Keratinocyte (primary cell): ENCODE results near the gene POLDIP2. TPM values are rescaled to one million over a fixed set of nuclear protein-coding genes. Genes with fewer than 3 reads are reported as not detected.

ENCODE experiments used
- DNase-seq: peaks from one replicate; pipeline ENCODE4 v3.0.0-alpha.2; 2011; ENCODE audit warnings: low read depth, missing footprints, low spot score
- FAIRE-seq: peaks from 2 replicates; lab custom pipeline; 2011; peaks lifted over from hg19 to GRCh38; lab: Jason Lieb, UNC
- H2AFZ ChIP-seq: 2 replicates; pipeline ENCODE4 v1.6.0; 2012; ENCODE audit warnings: low read length, control low read depth, inconsistent platforms; ENCODE audit not compliant: control insufficient read depth
- H3K27ac ChIP-seq: 2 replicates; pipeline ENCODE4 v1.5.1; 2011; ENCODE audit warnings: low read length; ENCODE audit not compliant: control insufficient read depth, insufficient read depth
- H3K27me3 ChIP-seq: 3 replicates; pipeline ENCODE4 v1.6.0; 2011; ENCODE audit warnings: low read length; ENCODE audit not compliant: control insufficient read depth, insufficient read depth; ENCODE audit errors: extremely low read depth
- H3K36me3 ChIP-seq, 2 experiments: 2 replicates in 1 of 2; 3 replicates in 1 of 2; pipeline ENCODE4 v1.5.1; 2011; ENCODE audit warnings: low read length in 2 of 2, mild to moderate bottlenecking in 1 of 2; ENCODE audit not compliant: control insufficient read depth in 2 of 2, insufficient read depth in 2 of 2; ENCODE audit errors: extremely low read depth in 1 of 2
- H3K4me1 ChIP-seq: 3 replicates; pipeline ENCODE4 v1.5.1; 2011; ENCODE audit warnings: low read length; ENCODE audit not compliant: control insufficient read depth, insufficient read depth; ENCODE audit errors: extremely low read depth
- H3K4me2 ChIP-seq: 3 replicates; pipeline ENCODE4 v1.6.0; 2011; ENCODE audit warnings: low read depth, low read length; ENCODE audit not compliant: control insufficient read depth, insufficient read depth; ENCODE audit errors: extremely low read depth
- H3K4me3 ChIP-seq, 3 experiments: fragments of 200-600 bp in 1 of 3; sonication (generic) in 1 of 3; 2 replicates in 2 of 3; 3 replicates in 1 of 3; pipeline ENCODE4 v1.5.1; 2011 to 2016; ENCODE audit warnings: low read length in 3 of 3, mild to moderate bottlenecking in 3 of 3, control low read depth in 2 of 3, inconsistent platforms in 1 of 3, low read depth in 1 of 3, mixed read lengths in 1 of 3, mixed run types in 1 of 3, moderate library complexity in 1 of 3; ENCODE audit not compliant: control insufficient read depth in 2 of 3, insufficient read depth in 2 of 3; ENCODE audit errors: extremely low read depth in 1 of 3
- H3K79me2 ChIP-seq: 2 replicates; pipeline ENCODE4 v1.6.0; 2012; ENCODE audit warnings: low read length; ENCODE audit not compliant: control insufficient read depth, insufficient read depth
- H3K9ac ChIP-seq: 3 replicates; pipeline ENCODE4 v1.6.0; 2011; ENCODE audit warnings: low read length; ENCODE audit not compliant: control insufficient read depth, insufficient read depth; ENCODE audit errors: extremely low read depth
- H3K9me1 ChIP-seq: 3 replicates; pipeline ENCODE4 v1.6.0; 2011; ENCODE audit warnings: low read length; ENCODE audit not compliant: control insufficient read depth, insufficient read depth; ENCODE audit errors: extremely low read depth
- H3K9me3 ChIP-seq: 2 replicates; pipeline ENCODE4 v1.5.1; 2012; ENCODE audit warnings: low read depth, low read length; ENCODE audit not compliant: control insufficient read depth
- H4K20me1 ChIP-seq: 3 replicates; pipeline ENCODE4 v1.6.0; 2011; ENCODE audit warnings: low read length; ENCODE audit not compliant: control insufficient read depth, insufficient read depth; ENCODE audit errors: extremely low read depth
- EZH2 ChIP-seq: IDR thresholded peaks from one replicate; pipeline ENCODE4 v1.6.1; 2012; ENCODE audit warnings: inconsistent platforms, mild to moderate bottlenecking, low read length, moderate library complexity
- dilution Hi-C: fragments of 300-500 bp; cut with MboI; formaldehyde crosslinking; loops from one replicate; pipeline ENCODE4 v1.7.0; 2020; ENCODE audit warnings: low sequenced_read_pairs; ENCODE audit not compliant: extremely low pct_ligation_motif_present
- polyA plus RNA-seq, 5 experiments: library from polyadenylated mRNA; depleted of rRNA in 3 of 5; stranded (reverse) in 3 of 5; stranded (forward) in 1 of 5; unstranded in 1 of 5; fragments of >200 nt; gene quantifications; 1 replicate in 1 of 5; 2 replicates in 3 of 5; 3 replicates in 1 of 5; pipeline versions ENCODE4 v1.2.1 to v1.2.3, GENCODE V29; 2011 to 2012; ENCODE audit warnings: missing spikeins in 2 of 5, low read depth in 1 of 5, low replicate concordance in 1 of 5
- TF ChIP-seq, protein P1 (sequence below), 3 experiments: IDR thresholded peaks in 1 of 3; conservative IDR thresholded peaks in 1 of 3; optimal IDR thresholded peaks in 1 of 3; 2 replicates in 2 of 3; 3 replicates in 1 of 3; pipeline versions ENCODE3 to v1.5.1; 2011; ENCODE audit warnings: low read length in 3 of 3, mild to moderate bottlenecking in 3 of 3, moderate library complexity in 2 of 3, control low read depth in 1 of 3, inconsistent platforms in 1 of 3; ENCODE audit not compliant: insufficient read depth in 2 of 3; ENCODE audit errors: extremely low read depth in 1 of 3

The POLDIP2 gene
- polyA plus RNA-seq, 1 donor (not counting 4 experiments of a cell fraction or from before 2014, with no cell fraction given), result 90.2 TPM

DNA sequence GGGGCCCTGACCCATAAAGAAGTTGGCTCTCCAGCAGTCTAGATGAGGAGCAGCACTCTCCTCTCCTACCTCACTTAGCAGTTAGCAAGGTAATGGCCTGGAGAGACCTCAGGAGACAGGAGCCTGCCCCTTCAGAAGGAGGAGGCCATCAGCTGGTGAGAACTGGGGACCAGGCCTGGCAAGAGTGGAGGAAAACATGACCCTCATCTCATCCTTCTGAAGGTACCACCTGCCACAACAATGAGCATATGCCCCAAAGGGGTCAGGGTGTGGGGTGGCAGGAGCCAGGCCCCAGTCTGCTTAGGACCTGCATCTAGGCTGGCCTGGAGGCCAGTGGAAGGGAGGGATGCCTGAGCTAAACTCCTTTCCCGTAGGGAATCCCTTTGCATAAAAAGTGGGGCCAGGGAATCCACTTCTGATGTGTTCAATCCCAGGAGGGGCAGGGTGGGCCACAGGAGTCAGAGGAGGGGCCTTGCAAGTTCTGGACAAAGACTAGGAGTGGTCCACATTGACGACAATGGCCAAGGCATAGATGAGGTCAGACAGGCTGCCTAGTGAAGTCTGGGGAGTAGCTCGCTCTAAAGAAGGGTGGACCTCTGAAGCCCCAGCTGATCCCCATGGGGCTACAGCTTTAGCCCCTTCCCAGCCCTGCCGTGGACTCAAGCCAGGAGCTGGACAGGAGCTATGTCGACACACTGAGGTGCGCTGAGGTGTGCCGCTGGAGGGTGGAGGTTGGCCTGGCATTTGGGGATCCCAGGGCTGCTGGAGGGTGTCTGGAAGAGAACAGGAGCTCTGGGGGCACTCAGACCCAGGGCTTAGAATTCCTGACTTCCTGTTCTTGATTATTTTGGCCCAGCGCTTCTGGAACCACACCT, 6.7 kb upstream of the POLDIP2 start:
- no peak overlapping the region for H2AFZ ChIP-seq
- no peaks in the 10 kb centered on the region for H3K9me1 ChIP-seq
- H3K4me2 ChIP-seq, result no peak overlapping the region
- no peaks in the 10 kb centered on the region for H4K20me1 ChIP-seq
- H3K4me3 ChIP-seq, result no peak overlapping the region
- H3K27ac ChIP-seq, result no peak overlapping the region
- no peak for TF ChIP-seq EZH2
- TF ChIP-seq, protein P1, sequence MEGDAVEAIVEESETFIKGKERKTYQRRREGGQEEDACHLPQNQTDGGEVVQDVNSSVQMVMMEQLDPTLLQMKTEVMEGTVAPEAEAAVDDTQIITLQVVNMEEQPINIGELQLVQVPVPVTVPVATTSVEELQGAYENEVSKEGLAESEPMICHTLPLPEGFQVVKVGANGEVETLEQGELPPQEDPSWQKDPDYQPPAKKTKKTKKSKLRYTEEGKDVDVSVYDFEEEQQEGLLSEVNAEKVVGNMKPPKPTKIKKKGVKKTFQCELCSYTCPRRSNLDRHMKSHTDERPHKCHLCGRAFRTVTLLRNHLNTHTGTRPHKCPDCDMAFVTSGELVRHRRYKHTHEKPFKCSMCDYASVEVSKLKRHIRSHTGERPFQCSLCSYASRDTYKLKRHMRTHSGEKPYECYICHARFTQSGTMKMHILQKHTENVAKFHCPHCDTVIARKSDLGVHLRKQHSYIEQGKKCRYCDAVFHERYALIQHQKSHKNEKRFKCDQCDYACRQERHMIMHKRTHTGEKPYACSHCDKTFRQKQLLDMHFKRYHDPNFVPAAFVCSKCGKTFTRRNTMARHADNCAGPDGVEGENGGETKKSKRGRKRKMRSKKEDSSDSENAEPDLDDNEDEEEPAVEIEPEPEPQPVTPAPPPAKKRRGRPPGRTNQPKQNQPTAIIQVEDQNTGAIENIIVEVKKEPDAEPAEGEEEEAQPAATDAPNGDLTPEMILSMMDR (optimal IDR thresholded peaks at IDR 0.05 in 1 of 3, IDR thresholded peaks at IDR 0.05 in 1 of 3, conservative IDR thresholded peaks at IDR 0.05 in 1 of 3; ENCODE audit: extremely low read depth in 1 of 3, insufficient read depth in 2 of 3, low read length in 3 of 3), result no peak
- no peak for FAIRE-seq
- no peaks in the 10 kb centered on the region for H3K27me3 ChIP-seq
- H3K4me1 ChIP-seq, result no peaks in the 10 kb centered on the region
- no peak overlapping the region for H3K9ac ChIP-seq
- H3K36me3 ChIP-seq, result peaks cover 15 to 31% of the 10 kb centered on the region in 2 experiments
- no peak for DNase-seq
- dilution Hi-C loops, result no loop called here
- H3K9me3 ChIP-seq, result no peaks in the 10 kb centered on the region
- H3K79me2 ChIP-seq, result peaks cover 2% of the 10 kb centered on the region

DNA sequence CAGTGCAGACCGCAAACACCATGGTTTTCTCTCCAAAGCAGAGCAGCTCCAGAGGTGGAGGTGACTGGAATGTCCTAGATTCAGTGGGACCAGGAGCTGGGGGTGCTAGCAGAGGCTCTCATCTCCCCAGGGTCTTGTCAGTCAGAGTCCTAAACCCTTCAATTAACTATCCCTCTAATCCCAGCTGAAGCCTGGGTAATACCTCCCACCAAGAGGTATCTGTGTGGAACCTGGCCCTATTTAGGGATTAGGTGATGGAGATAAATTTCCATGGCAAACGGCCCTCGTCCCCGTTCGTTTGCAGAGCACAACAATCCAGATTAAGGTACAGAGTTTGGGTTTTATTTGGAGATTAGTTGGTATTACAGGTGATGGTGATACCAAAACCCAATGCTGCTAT, 5.9 kb upstream of the POLDIP2 start:
- dilution Hi-C loops, result no loop called here
- H3K4me2 ChIP-seq, result no peak overlapping the region
- no peaks in the 10 kb centered on the region for H3K27me3 ChIP-seq
- DNase-seq (no peak), FAIRE-seq (no peak)
- TF ChIP-seq, protein P1 (optimal IDR thresholded peaks at IDR 0.05 in 1 of 3, IDR thresholded peaks at IDR 0.05 in 1 of 3, conservative IDR thresholded peaks at IDR 0.05 in 1 of 3; ENCODE audit: extremely low read depth in 1 of 3, insufficient read depth in 2 of 3, low read length in 3 of 3), result no peak
- no peak for TF ChIP-seq EZH2
- no peak overlapping the region for H2AFZ ChIP-seq
- H3K4me1 ChIP-seq, result peaks cover 5% of the 10 kb centered on the region
- H3K36me3 ChIP-seq, result peaks cover 15 to 31% of the 10 kb centered on the region in 2 experiments
- no peaks in the 10 kb centered on the region for H3K9me3 ChIP-seq
- no peaks in the 10 kb centered on the region for H3K9me1 ChIP-seq
- no peak overlapping the region for H3K9ac ChIP-seq
- peaks cover 8% of the 10 kb centered on the region for H3K79me2 ChIP-seq
- no peak overlapping the region for H3K27ac ChIP-seq
- no peaks in the 10 kb centered on the region for H4K20me1 ChIP-seq
- no peak overlapping the region for H3K4me3 ChIP-seq
